CD4-positive, alpha-beta T cell treated with Interleukin-17A for 4 hours (primary cell): Measurements from ENCODE around the gene C1QB.

Experiments
- DNase-seq: peaks from one replicate; pipeline ENCODE4 v3.0.0-alpha.2; 2020; ENCODE audit warnings: mixed read lengths

The C1QB gene

GRCh38 chr1:22635436-22635835 lies 17.6 kb upstream of the C1QB start:
- no peak for DNase-seq

GRCh38 chr1:22636353-22636752 lies 16.7 kb upstream of the C1QB start, which contains the start of gene C1QA:
Gene C1QA (plus strand): TSS chr1:22636628. CDS start chr1:22637617, 989 bp downstream.
- no peak for DNase-seq

- DNase-seq: no peak
Observed at GRCh38 chr1:22636927-22637326, 16.1 kb upstream of the C1QB start.

- DNase-seq: no peak
Observed at GRCh38 chr1:22637907-22638445, 15.1 kb upstream of the C1QB start.

- DNase-seq: no peak
Observed at GRCh38 chr1:22638476-22639234, 14.4 kb upstream of the C1QB start.

- no peak for DNase-seq
Observed at GRCh38 chr1:22639286-22639685, 13.8 kb upstream of the C1QB start.

GRCh38 chr1:22641247-22641646 lies 11.8 kb upstream of the C1QB start:
- DNase-seq: no peak

GRCh38 chr1:22641906-22642636 lies 11.0 kb upstream of the C1QB start:
- DNase-seq: peak; percentile 76

- DNase-seq: no peak
Observed at GRCh38 chr1:22643381-22643780, 9.7 kb upstream of the C1QB start, which contains the start of gene C1QC. Gene C1QC (plus strand): TSS chr1:22643633. CDS start chr1:22644024, 391 bp downstream.

GRCh38 chr1:22643928-22644327 lies 9.1 kb upstream of the C1QB start:
- DNase-seq: no peak

- no peak for DNase-seq
Observed at GRCh38 chr1:22645931-22646330, 7.1 kb upstream of the C1QB start.

- DNase-seq: no peak
Observed at GRCh38 chr1:22646384-22646783, 6.7 kb upstream of the C1QB start.

- DNase-seq: no peak
Observed at GRCh38 chr1:22650089-22650693, 2.8 kb upstream of the C1QB start.

GRCh38 chr1:22651941-22652856 lies 837 bp upstream of the C1QB start:
- no peak for DNase-seq

- DNase-seq: no peak
Observed at GRCh38 chr1:22654692-22655091, 1.7 kb downstream of the C1QB start.

GRCh38 chr1:22658385-22659163 lies 5.5 kb downstream of the C1QB start:
- DNase-seq: no peak

GRCh38 chr1:22660716-22661241 lies 7.7 kb downstream of the C1QB start:
- no peak for DNase-seq

GRCh38 chr1:22661880-22662279 lies 8.8 kb downstream of the C1QB start:
- DNase-seq: no peak

- no peak for DNase-seq
Observed at GRCh38 chr1:22662318-22662717, 9.3 kb downstream of the C1QB start.

- DNase-seq: no peak
Observed at GRCh38 chr1:22662986-22663408, 10.0 kb downstream of the C1QB start.

- DNase-seq: no peak
Observed at GRCh38 chr1:22665752-22666151, 12.7 kb downstream of the C1QB start.
